Type B pancreatic cell (in vitro differentiated cells): ENCODE measurements around the gene ACSM3. TPM values are rescaled to one million over a fixed set of nuclear protein-coding genes. Genes with fewer than 3 reads are reported as not detected.
"Not testable (repeated sequence)": the region's sequence is repeated elsewhere in the genome, so short reads cannot be mapped to it uniquely, and the experiment has no call there.

Source experiments
- DNase-seq: peaks from one replicate; pipeline ENCODE4 v3.0.0; 2021; ENCODE audit warnings: mixed read lengths; ENCODE audit not compliant: unreplicated experiment; ENCODE audit errors: extremely low spot score
- H3K27ac Mint-ChIP-seq: 2 replicates; pipeline ENCODE4 v1.8.0; 2021; ENCODE audit warnings: mild to moderate bottlenecking, mixed read lengths
- H3K27me3 Mint-ChIP-seq: 2 replicates; pipeline ENCODE4 v1.8.0; 2021; ENCODE audit warnings: mixed read lengths
- H3K36me3 Mint-ChIP-seq: 2 replicates; pipeline ENCODE4 v1.8.0; 2021; ENCODE audit warnings: mixed read lengths
- H3K4me1 Mint-ChIP-seq: one replicate; pipeline ENCODE4 v1.8.0; 2021; ENCODE audit warnings: mixed read lengths; ENCODE audit not compliant: unreplicated experiment
- H3K4me3 Mint-ChIP-seq: 2 replicates; pipeline ENCODE4 v1.8.0; 2021; ENCODE audit warnings: mild to moderate bottlenecking, mixed read lengths
- H3K9me3 Mint-ChIP-seq: 2 replicates; pipeline ENCODE4 v1.8.0; 2021; ENCODE audit warnings: mixed read lengths
- CTCF ChIP-seq: fragments of 200-600 bp; sonication (generic); conservative IDR thresholded peaks from 2 replicates; pipeline ENCODE4 v1.5.0; 2021; ENCODE audit warnings: antibody characterized with exemption, mild to moderate bottlenecking
- total RNA-seq: library from RNA; stranded (reverse); gene quantifications from 2 replicates; pipeline ENCODE4 v1.2.1, GENCODE V29; 2021; ENCODE audit warnings: low replicate concordance

Gene ACSM3
- total RNA-seq, 1 donor from 2014 or later, result 22.6 TPM

DNA sequence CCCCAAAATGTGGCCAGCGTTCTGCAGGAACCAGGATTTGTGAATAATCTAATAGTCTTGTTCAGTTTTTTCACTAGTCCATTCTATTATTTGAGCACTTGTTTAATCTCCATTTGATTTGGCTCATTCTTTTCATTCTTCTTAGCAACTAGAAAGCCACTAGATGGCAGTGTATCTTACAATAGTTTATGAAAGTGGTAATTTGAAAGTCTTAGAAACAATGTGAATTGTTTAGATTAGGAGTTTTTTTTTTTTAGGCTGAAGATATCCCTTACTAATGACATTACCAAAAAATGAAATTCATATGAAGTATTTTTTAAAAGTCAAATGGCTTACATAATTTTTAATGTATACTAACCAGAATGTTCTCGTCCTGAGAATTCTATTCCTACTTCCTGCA is 35.8 kb downstream of the ACSM3 start:
- Mint-ChIP-seq H3K4me3 (no peak overlapping the region), H3K4me1 (peaks cover 5% of the 10 kb centered on the region), H3K27me3 (no peaks in the 10 kb centered on the region), H3K27ac (no peak overlapping the region), H3K36me3 (peaks cover 5% of the 10 kb centered on the region), H3K9me3 (no peaks in the 10 kb centered on the region)
- TF ChIP-seq CTCF, result peak; percentile 73
- no peak for DNase-seq

- no peak for DNase-seq
- Mint-ChIP-seq H3K36me3 (peaks cover 5% of the 10 kb centered on the region), H3K9me3 (no peaks in the 10 kb centered on the region), H3K4me3 (no peak overlapping the region), H3K4me1 (peaks cover 5% of the 10 kb centered on the region), H3K27ac (no peak overlapping the region), H3K27me3 (no peaks in the 10 kb centered on the region)
- no peak for TF ChIP-seq CTCF
Measured at GRCh38 chr16:20801278-20801677, 37.5 kb downstream of the ACSM3 start.

GRCh38 chr16:20803192-20803560 is 39.4 kb downstream of the ACSM3 start:
- Mint-ChIP-seq H3K9me3 (no peaks in the 10 kb centered on the region), H3K4me3 (no peak overlapping the region), H3K27ac (peak overlapping the region; percentile 60), H3K27me3 (no peaks in the 10 kb centered on the region), H3K4me1 (peaks cover 5% of the 10 kb centered on the region), H3K36me3 (peaks cover 5% of the 10 kb centered on the region)
- no peak for TF ChIP-seq CTCF
- DNase-seq, result no peak

GRCh38 chr16:20803561-20804214 is 39.9 kb downstream of the ACSM3 start:
- Mint-ChIP-seq H3K9me3 (no peaks in the 10 kb centered on the region), H3K36me3 (peaks cover 5% of the 10 kb centered on the region), H3K27me3 (no peaks in the 10 kb centered on the region), H3K4me3 (peak overlapping the region; percentile 41), H3K4me1 (peaks cover 5% of the 10 kb centered on the region), H3K27ac (peak overlapping the region; percentile 60)
- TF ChIP-seq CTCF, result no peak
- no peak for DNase-seq

DNA sequence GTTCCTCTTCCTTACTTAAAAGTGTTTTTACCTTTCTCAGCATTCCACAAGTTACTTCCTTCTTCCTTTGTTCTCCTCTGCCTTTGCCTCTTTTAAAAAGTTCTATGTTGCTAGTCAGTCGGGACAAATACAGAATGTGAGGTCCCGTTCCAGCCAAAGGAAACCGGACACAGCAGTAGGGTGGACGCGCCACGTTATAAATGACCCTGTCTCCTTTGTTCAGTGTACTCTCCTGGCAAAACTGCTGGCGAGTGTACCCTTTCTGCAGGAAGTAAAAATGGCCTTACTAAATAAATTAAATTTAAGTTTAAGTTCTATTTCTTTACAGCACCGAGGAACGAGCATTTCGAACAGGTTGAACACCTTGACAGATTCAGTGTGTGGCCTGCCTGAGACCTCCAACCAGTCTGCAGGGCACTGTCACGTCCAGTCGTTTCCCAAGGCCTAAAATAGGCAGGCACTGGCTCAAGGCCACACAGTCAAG is 41.9 kb downstream of the ACSM3 start:
- H3K36me3 Mint-ChIP-seq, DNase-seq, H3K27me3 Mint-ChIP-seq, H3K4me1 Mint-ChIP-seq, H3K9me3 Mint-ChIP-seq: not testable (repeated sequence)
- peak overlapping the region; percentile 94 for H3K27ac Mint-ChIP-seq
- H3K4me3 Mint-ChIP-seq, result peak overlapping the region; percentile 97

DNA sequence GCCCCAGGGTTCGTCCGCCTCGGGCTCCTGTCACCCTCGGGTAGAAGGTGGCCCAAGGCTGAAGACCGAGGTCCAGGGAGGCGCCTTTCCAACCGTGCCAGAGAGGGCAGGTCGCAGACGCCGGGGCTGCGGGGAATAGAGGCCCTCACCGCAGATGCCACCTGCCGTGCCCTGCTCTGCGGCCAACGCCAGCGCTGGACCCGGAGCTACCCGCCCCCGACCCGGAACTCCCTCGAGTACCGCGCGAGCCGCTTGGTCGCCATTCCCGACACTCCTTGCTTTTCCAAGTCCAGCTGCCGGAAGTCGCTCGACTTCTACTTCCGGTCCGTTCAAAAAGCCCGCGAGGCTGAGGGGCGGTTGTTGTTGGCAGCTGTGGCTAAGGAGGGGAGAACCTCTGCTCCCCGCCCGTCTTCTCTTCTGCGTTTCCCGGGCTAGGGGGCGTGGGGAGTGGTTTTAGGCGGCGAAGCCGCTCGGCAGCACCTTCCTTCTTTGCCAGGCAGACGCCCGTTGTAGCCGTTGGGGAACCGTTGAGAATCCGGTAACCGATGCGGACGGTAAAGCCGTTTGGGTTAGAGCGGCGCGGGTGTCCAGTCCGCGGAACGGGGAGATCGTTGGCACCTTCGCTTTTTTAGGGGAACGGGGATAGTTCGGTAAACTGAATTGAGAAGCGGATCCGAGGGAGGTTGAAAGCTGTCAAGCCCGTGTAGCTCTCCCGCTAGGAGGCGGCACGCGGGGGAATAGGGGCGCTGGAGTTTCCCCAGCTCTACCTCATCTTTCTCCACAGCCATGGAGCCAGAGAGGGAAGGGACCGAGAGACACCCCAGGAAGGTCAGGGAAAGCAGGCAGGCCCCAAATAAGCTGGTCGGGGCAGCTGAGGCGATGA is 42.6 kb downstream of the ACSM3 start, which contains the start of the genes ERI2 and REXO5:
Gene ERI2, minus strand, starts transcription at position 305 of the 883 bp plus-strand sequence. Its CDS starts 42 bp downstream, at position 263.
Gene REXO5, plus strand, starts transcription at position 360 of the 883 bp plus-strand sequence. Its CDS starts 427 bp downstream, at position 787.
- TF ChIP-seq CTCF, result peak; percentile 62

More for the DNA sequence above, 42.6 kb downstream of the ACSM3 start, which contains the start of the genes ERI2 and REXO5:
- no peaks in the 10 kb centered on the region for H3K9me3 Mint-ChIP-seq
- peak within 1 kb of the TSS; percentile 97 for H3K4me3 Mint-ChIP-seq
- peak; percentile 94 for DNase-seq
- no peaks in the 10 kb centered on the region for H3K36me3 Mint-ChIP-seq
- no peaks in the 10 kb centered on the region for H3K27me3 Mint-ChIP-seq
- peak within 1 kb of the TSS; percentile 94 for H3K27ac Mint-ChIP-seq
- peaks cover 5% of the 10 kb centered on the region for H3K4me1 Mint-ChIP-seq
